NOMO-1 treated with DMSO at 0.1 percent for 48 hours (cell line): ENCODE data around the gene CRIP3.

ENCODE experiments used
- DNase-seq: peaks from one replicate; lab custom pipeline; 2025; ENCODE audit not compliant: unreplicated experiment; lab: John Stamatoyannopoulos, UW

Gene CRIP3

GRCh38 chr6:43258180-43258579, 50.4 kb downstream of the CRIP3 start:
- no peak for DNase-seq

- DNase-seq = no peak
Measured at GRCh38 chr6:43257367-43258145, 51.1 kb downstream of the CRIP3 start.

GRCh38 chr6:43256670-43257366, 51.8 kb downstream of the CRIP3 start:
- no peak for DNase-seq
